Skin epidermis (tissue), 12 donors: Measurements from ENCODE around the gene C1orf116.
A peak's percentile ranks its signal among the peaks of the same experiment; 100 is the strongest.

Source experiments
- H3K27ac ChIP-seq, 21 experiments: fragments of 200-600 bp; sonication (generic) in 11 of 21; one replicate each; pipeline ENCODE4 v1.5.0; 2020; ENCODE audit warnings: mild to moderate bottlenecking in 3 of 21, inconsistent platforms in 2 of 21, moderate library complexity in 2 of 21
- H3K4me3 ChIP-seq, 7 experiments: fragments of 200-600 bp; sonication (generic) in 2 of 7; one replicate each; pipeline ENCODE4 v1.5.0; 2020; ENCODE audit warnings: inconsistent platforms in 2 of 7, mild to moderate bottlenecking in 2 of 7, moderate library complexity in 1 of 7

The C1orf116 gene

GRCh38 chr1:207040181-207040533 is 7.6 kb upstream of the C1orf116 start:
- Histone ChIP-seq H3K27ac (no peak overlapping the region), H3K4me3 (no peak overlapping the region)

- no peak overlapping the region for H3K4me3 ChIP-seq
- no peak overlapping the region for H3K27ac ChIP-seq
These were observed 7.0 kb upstream of the C1orf116 start for GRCh38 chr1:207039380-207040180.

- H3K27ac ChIP-seq: no peak overlapping the region
- H3K4me3 ChIP-seq: no peak overlapping the region
These were observed 4.3 kb upstream of the C1orf116 start for GRCh38 chr1:207036865-207037264.

- Histone ChIP-seq H3K27ac (no peak overlapping the region), H3K4me3 (no peak overlapping the region)
These were observed 3.5 kb upstream of the C1orf116 start for GRCh38 chr1:207035877-207036551.

- H3K27ac ChIP-seq: peak overlapping the region in 1 of 21 experiments; percentile 10
- no peak overlapping the region for H3K4me3 ChIP-seq
These were observed 2.4 kb upstream of the C1orf116 start for GRCh38 chr1:207034998-207035397.

GRCh38 chr1:207034208-207034607 is 1.7 kb upstream of the C1orf116 start:
- Histone ChIP-seq H3K4me3 (no peak overlapping the region), H3K27ac (peak overlapping the region in 5 of 21 experiments; percentile 10 to 78 (median 66))

GRCh38 chr1:207033302-207033701 is 746 bp upstream of the C1orf116 start:
- peak overlapping the region in 18 of 21 experiments; percentile 2 to 78 (median 48) for H3K27ac ChIP-seq
- H3K4me3 ChIP-seq: no peak overlapping the region

- Histone ChIP-seq H3K4me3 (peak overlapping the region; percentile 19 to 55 (median 31)), H3K27ac (peak overlapping the region; percentile 14 to 93 (median 85))
These were observed 808 bp downstream of the C1orf116 start for GRCh38 chr1:207031632-207032264.

- Histone ChIP-seq H3K27ac (peak overlapping the region in 20 of 21 experiments; percentile 5 to 93 (median 81)), H3K4me3 (peak overlapping the region; percentile 19 to 55 (median 27))
These were observed 1.5 kb downstream of the C1orf116 start for GRCh38 chr1:207031016-207031415.

- Histone ChIP-seq H3K27ac (peak overlapping the region in 20 of 21 experiments; percentile 5 to 93 (median 81)), H3K4me3 (peak overlapping the region in 5 of 7 experiments; percentile 20 to 55 (median 36))
These were observed 2.0 kb downstream of the C1orf116 start for GRCh38 chr1:207030522-207031009.

GRCh38 chr1:207029701-207030521 is 2.6 kb downstream of the C1orf116 start:
- Histone ChIP-seq H3K4me3 (peak overlapping the region in 5 of 7 experiments; percentile 6 to 55 (median 36)), H3K27ac (peak overlapping the region in 20 of 21 experiments; percentile 10 to 93 (median 81))

GRCh38 chr1:207028884-207029650 is 3.5 kb downstream of the C1orf116 start:
- peak overlapping the region in 18 of 21 experiments; percentile 20 to 93 (median 84) for H3K27ac ChIP-seq
- peak overlapping the region in 1 of 7 experiments; percentile 7 for H3K4me3 ChIP-seq

- Histone ChIP-seq H3K27ac (peak overlapping the region in 17 of 21 experiments; percentile 21 to 93 (median 81)), H3K4me3 (no peak overlapping the region)
These were observed 4.6 kb downstream of the C1orf116 start for GRCh38 chr1:207027921-207028320.

- Histone ChIP-seq H3K27ac (peak overlapping the region in 18 of 21 experiments; percentile 21 to 93 (median 79)), H3K4me3 (no peak overlapping the region)
These were observed 5.3 kb downstream of the C1orf116 start for GRCh38 chr1:207027206-207027777.

- H3K27ac ChIP-seq: peak overlapping the region in 18 of 21 experiments; percentile 4 to 88 (median 62)
- H3K4me3 ChIP-seq: no peak overlapping the region
These were observed 6.4 kb downstream of the C1orf116 start for GRCh38 chr1:207026104-207026534.

- Histone ChIP-seq H3K27ac (peak overlapping the region in 18 of 21 experiments; percentile 13 to 88 (median 65)), H3K4me3 (no peak overlapping the region)
These were observed 7.2 kb downstream of the C1orf116 start for GRCh38 chr1:207025146-207025880.
